Neutrophil (primary cell): ENCODE measurements around the gene ELL.
A peak's percentile ranks its signal among the peaks of the same experiment; 100 is the strongest.

Experiments used
- H3K27ac ChIP-seq: fragments of 200-600 bp; sonication (generic); 2 replicates; pipeline ENCODE4 v1.5.1; 2016; ENCODE audit warnings: mild to moderate bottlenecking, moderate library complexity
- H3K27me3 ChIP-seq: fragments of 200-600 bp; sonication (generic); 2 replicates; pipeline ENCODE4 v1.6.0; 2016; ENCODE audit warnings: mild to moderate bottlenecking
- H3K36me3 ChIP-seq: fragments of 200-600 bp; sonication (generic); 2 replicates; pipeline ENCODE4 v1.5.1; 2017
- H3K4me1 ChIP-seq, 2 experiments: fragments of 200-600 bp in 1 of 2; sonication (generic) in 1 of 2; 1 replicate in 1 of 2; 2 replicates in 1 of 2; pipeline versions ENCODE4 v1.5.1 to v1.6.1; 2013 to 2016; ENCODE audit warnings: low read depth in 1 of 2, low read length in 1 of 2, mild to moderate bottlenecking in 1 of 2, moderate library complexity in 1 of 2; ENCODE audit not compliant: control insufficient read depth in 1 of 2, insufficient read depth in 1 of 2
- H3K4me3 ChIP-seq, 2 experiments: fragments of 200-600 bp in 1 of 2; sonication (generic) in 1 of 2; 1 replicate in 1 of 2; 2 replicates in 1 of 2; pipeline ENCODE4 v1.5.1; 2013 to 2016; ENCODE audit warnings: low read depth in 1 of 2, low read length in 1 of 2, mild to moderate bottlenecking in 1 of 2, moderate library complexity in 1 of 2
- H3K9me3 ChIP-seq: fragments of 200-600 bp; sonication (generic); 2 replicates; pipeline ENCODE4 v1.5.1; 2016
- TF ChIP-seq, protein P1 (sequence below): fragments of 200-600 bp; sonication (generic); IDR thresholded peaks from 2 replicates; pipeline ENCODE4 v1.5.1; 2016; ENCODE audit warnings: antibody characterized with exemption

Gene ELL

DNA sequence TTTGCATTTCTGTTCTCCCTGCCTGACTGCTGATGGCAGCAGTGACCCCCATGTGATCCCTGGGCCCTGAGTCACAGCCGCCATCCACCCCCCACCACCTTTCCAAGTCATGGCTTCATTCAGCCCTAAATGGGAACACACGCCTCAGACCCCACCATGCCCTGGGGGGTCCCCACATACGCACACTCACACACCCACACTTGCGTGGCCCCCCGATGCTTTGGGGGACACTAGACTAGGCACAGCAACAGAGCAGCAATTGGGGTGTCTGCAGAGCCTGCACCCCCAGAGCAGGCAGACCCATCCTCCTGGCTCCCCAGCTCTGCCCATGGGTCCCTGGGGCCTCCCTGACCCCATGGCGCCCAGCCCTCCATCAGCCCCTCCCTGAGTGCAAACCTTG is 78.5 kb downstream of the ELL start:
- TF ChIP-seq, protein P1, sequence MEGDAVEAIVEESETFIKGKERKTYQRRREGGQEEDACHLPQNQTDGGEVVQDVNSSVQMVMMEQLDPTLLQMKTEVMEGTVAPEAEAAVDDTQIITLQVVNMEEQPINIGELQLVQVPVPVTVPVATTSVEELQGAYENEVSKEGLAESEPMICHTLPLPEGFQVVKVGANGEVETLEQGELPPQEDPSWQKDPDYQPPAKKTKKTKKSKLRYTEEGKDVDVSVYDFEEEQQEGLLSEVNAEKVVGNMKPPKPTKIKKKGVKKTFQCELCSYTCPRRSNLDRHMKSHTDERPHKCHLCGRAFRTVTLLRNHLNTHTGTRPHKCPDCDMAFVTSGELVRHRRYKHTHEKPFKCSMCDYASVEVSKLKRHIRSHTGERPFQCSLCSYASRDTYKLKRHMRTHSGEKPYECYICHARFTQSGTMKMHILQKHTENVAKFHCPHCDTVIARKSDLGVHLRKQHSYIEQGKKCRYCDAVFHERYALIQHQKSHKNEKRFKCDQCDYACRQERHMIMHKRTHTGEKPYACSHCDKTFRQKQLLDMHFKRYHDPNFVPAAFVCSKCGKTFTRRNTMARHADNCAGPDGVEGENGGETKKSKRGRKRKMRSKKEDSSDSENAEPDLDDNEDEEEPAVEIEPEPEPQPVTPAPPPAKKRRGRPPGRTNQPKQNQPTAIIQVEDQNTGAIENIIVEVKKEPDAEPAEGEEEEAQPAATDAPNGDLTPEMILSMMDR: no peak
- Histone ChIP-seq H3K9me3 (no peaks in the 10 kb centered on the region), H3K27ac (no peak overlapping the region), H3K4me1 (peaks cover under 1 to 1% of the 10 kb centered on the region in 2 experiments), H3K27me3 (peaks cover 20% of the 10 kb centered on the region), H3K4me3 (no peak overlapping the region), H3K36me3 (peaks cover 70% of the 10 kb centered on the region)

DNA sequence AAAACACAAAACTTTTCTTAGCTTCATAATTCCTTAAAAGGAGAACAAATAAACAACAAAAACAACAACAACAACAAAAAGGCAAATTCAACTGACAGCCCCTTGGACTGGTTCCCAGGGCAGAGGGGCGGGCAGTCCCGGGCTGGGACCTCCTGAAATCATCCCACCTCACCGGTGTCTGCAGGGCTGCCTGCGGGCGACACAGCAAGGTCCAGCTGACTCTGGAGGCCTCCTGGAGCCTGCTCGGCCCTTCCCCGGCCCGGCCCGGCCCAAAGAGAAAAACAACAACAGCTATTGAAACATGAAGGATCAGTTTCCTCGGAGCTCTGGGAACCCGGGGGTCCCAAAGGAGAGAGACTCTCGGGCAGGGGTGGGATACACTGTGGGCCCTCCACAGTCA is 78.9 kb downstream of the ELL start:
- Histone ChIP-seq H3K4me1 (peaks cover 3 to 6% of the 10 kb centered on the region in 2 experiments), H3K27me3 (peaks cover 25% of the 10 kb centered on the region), H3K36me3 (peaks cover 66% of the 10 kb centered on the region), H3K27ac (no peak overlapping the region), H3K9me3 (no peaks in the 10 kb centered on the region), H3K4me3 (no peak overlapping the region)
- TF ChIP-seq, protein P1: no peak

DNA sequence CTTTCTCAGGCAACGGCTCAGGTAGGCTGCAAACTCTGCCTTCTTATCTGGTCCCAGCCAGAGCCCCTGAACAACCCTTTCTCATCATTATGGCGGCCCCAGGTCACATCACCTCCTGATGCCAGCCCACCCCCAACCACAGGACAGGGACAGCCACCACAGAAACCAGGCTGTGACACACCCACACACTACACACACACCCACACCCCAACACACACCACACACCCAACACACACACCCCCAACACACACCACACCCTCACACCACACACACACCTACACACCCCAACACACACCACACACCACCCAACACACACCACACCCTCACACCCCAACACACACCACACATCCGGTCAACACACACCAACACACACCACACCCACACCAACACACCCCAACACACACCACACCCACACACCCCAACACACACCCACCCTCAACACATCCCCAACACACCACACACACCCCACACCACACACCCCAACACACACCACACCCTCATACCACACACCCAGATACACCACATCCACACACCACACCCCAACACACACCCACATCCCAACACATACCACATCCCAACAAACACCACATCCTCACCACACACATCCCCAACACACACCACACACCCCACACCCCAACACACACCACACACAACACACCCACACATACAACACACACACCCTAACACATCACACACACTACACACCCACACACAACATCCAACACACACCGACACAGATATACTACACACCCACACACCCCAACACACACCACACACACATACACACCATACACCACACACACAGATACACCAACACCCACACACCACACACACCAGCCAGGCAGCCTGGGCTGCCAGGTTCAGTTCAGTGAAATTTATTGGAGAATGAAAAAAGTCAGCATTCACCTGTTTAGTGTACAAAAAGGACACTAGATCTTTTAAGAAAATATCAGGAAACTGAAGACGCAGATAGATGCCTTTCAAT is 79.8 kb downstream of the ELL start:
- TF ChIP-seq, protein P1: no peak
- H3K36me3 ChIP-seq: peaks cover 58% of the 10 kb centered on the region

DNA sequence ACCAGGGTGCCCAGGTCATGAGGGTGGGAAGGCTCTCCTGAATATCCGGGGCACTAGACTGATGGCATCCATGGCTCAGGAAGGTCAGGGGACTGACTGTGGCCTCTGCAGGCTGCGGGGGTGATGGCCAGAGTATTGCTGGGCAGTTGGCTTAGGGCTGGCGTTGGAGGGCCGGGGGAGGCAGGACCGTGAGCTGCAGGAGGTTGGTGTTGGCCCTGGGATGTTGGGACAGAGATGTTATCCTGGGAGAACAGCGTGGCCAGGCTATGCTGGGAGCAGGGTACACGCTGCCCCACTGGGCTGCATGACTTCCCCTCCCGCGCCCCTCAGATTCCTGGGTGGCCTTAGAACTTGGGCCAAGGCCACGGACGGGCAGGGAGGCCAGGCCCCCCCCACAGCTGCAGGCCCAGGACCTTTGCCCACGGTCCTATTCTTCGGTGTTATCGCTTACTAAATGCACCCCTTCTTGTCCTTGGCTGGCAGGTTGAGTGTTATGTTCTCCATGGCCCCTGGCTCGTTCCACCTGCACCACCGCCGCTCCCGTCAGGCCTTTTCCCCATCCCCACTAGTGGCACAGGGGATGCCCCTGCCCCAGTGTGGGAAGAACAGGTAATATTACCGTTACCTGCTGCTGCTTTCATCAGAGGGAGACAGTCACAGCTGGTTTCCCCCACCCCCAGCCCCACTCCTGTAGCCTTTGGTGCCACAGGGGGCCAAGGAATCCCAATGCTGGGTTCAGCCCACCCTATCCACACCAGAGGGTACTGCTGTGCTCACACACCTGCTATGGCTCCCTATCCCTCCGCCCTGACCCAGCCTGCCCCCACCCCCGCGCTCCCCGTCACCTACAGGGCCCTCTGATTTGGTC is 80.7 kb downstream of the ELL start:
- Histone ChIP-seq H3K27ac (peak overlapping the region; percentile 38), H3K4me3 (no peak overlapping the region), H3K36me3 (peaks cover 49% of the 10 kb centered on the region), H3K9me3 (no peaks in the 10 kb centered on the region), H3K27me3 (peaks cover 42% of the 10 kb centered on the region), H3K4me1 (peaks cover 13 to 22% of the 10 kb centered on the region in 2 experiments)
- TF ChIP-seq, protein P1: no peak

More for the DNA sequence above, 79.8 kb downstream of the ELL start:
- Histone ChIP-seq H3K4me3 (no peak overlapping the region), H3K27ac (peak overlapping the region; percentile 38), H3K4me1 (peaks cover 8 to 14% of the 10 kb centered on the region in 2 experiments), H3K27me3 (peaks cover 33% of the 10 kb centered on the region), H3K9me3 (no peaks in the 10 kb centered on the region)

DNA sequence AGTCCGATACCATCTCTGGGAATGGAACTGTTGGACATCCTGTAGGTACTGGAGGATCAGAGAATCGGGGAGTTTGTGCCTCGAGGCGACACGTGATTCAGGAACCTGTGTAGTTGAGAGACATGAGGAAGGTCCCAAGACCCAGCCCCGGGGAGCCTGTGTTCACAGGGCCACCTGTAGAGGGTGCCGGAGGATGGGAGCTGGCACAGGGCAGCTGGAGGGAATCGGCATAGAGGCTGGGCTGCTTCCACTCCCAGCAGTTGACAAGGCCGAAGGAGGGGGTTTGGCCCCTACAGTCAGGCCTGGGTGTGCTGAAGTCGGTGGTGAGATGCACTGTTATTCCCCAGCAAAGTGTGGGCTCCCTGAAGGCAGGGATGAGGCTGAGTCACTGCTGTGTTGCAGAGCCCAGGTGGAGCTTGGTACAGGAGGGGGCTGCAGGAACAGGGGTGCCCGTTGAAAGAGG is 81.4 kb downstream of the ELL start:
- Histone ChIP-seq H3K27me3 (peaks cover 50% of the 10 kb centered on the region), H3K9me3 (no peaks in the 10 kb centered on the region), H3K4me1 (peaks cover 13 to 22% of the 10 kb centered on the region in 2 experiments), H3K36me3 (peaks cover 42% of the 10 kb centered on the region), H3K4me3 (no peak overlapping the region), H3K27ac (peak overlapping the region; percentile 38)
- TF ChIP-seq, protein P1: no peak
